NCI-H2196 treated with DMSO at 0.1 percent for 48 hours (cell line): ENCODE data around the gene XRN2.
"Not testable (repeated sequence)": the region's sequence is repeated elsewhere in the genome, so short reads cannot be mapped to it uniquely, and the experiment has no call there.

Source experiments
- DNase-seq: peaks from one replicate; lab custom pipeline; 2025; ENCODE audit not compliant: unreplicated experiment; lab: John Stamatoyannopoulos, UW

Gene XRN2

DNA sequence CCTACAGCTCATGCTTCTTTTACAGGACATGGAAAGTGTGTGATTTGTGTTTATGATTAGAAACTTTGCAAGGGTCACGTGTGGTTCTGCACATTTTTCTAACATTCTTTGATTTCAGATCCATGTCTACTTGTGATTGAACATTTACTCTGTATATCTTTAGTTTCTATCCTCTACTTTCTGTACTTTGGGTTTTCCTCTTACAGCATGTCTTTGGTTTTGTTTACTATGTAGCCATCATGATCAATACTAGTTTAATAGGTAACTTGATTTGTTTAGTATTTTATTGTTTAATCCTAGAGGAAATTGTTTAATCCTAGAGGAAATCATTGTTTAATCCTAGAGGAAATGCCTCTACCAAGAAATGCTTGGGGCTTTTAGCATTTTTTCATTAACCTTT, 41.8 kb downstream of the XRN2 start:
- no peak for DNase-seq

DNA sequence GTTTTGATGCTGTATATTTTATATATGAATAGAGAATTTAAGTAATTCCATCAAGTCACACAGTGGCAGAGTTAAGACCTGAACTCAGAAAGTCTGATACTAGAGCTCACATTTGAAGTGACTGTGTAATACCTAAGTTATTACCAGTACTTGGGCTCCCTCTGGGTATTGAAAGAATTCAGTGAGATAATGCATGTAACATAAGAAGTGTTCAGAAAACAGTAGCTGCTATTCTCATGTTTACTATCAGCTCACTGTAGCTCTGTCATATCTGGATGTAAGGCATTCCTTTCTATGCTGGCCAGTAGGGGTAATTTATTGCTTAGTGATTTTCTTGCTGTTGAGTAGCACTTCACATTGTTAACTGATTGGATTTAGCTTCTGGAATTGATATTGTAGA, 49.6 kb downstream of the XRN2 start:
- no peak for DNase-seq

DNA sequence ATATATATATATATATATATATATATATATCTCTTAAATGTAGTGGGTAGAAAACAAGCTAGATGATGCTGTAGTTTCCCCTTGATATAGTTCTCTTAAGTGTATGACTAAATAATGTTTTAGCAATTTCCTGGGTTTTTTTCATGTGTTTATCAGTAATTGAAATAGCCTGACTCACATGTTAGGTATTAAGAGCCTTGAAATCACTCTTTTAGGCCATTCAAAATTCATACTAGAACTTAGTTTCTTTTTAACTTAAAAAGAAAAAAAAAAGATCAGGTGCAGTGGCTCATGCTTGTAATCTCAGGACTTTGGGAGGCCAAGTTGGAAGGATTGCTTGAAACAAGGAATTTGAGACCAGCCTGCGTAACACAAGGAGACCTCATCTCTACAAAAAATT, 50.1 kb downstream of the XRN2 start:
- no peak for DNase-seq

DNA sequence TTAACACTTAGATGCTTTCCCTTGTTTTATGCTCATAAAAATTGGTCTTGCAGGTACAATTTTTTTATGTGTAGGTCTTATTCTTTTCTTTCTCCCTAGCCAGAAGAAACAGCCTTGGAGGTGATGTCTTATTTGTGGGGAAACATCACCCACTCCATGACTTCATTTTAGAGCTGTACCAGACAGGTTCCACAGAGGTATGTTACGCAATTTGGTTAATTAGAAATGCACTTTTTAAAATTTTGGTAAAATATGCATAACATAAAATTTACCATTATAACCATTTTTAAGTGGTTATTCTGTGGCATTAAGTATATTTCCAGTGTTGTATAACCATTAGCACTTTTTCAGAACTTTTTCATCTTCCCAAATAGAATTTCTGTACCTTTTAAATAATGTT, 52.9 kb downstream of the XRN2 start:
- no peak for DNase-seq

DNA sequence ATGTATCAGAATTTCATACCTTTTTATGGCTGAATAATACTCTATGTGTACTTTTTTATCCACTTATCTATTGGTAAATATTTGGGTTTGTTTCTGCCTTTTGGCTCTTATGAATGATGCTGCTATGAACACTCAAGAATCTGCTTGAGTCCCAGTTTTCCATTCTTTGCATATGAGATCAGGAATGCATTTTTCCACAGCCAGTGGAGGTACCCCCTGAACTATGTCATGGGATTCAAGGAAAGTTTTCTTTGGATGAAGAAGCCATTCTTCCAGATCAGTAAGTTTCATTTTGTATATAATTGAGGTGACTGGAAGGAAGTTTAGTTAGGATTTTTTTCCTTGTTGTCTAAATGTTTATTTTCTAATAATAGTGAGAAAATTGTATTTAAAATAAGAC, 53.3 kb downstream of the XRN2 start:
- DNase-seq: no peak

DNA sequence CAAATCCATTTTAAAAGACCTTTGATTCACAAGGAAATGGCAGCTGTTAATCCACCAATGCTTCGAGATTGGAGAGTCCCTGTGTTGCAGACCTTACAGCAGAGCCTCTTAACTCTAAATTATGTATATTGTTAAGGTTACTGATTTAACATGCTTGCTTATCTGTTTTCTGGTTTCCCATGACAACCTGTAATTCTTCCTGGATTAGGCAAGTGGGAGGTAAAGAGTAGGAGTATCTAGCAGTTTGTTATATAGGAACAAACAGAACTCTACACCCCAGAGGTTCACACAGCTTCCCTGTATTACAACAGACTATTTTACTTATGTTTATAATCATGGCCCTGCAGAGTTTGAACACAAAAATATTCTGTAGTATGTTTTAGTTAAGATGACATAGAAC, 54.7 kb downstream of the XRN2 start:
- DNase-seq: no peak

DNA sequence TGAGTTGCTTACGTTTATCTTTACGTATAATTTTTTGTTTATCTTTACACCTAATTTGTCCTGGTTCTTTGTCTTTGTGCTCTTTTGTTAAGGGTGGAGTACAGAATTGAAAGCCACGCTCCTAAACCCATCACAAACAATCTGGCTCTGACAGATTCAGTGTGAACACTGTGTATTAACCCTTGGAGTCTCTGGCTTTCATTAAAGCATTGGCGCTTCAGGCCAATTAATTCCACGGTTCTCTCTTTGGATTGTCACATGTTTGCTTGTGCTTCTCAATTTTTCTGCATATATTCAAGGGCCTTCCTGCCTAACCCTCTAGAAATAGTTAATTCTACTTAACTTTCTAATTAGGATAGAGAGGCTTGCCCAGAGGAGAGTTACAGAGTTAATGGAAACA, 55.6 kb downstream of the XRN2 start:
- no peak for DNase-seq

DNA sequence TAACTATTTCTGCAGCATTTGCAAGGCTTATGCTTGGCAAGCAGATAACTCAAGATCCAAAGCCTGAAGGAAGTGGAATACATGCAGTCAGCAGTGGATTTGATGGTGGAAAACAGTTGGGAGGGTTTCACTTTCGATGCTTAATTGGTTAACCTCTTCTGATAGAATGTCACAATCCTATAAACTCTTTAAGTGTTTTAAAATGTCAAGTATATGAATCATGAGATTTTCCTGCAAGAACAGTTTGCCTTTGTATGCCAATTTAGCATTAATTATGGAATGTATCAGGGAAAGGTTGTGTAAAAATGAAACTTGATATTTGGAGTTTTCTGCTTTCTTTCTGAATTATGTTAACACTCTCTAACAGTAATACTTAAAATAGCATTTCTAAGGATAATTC, 57.6 kb downstream of the XRN2 start:
- DNase-seq: no peak

DNA sequence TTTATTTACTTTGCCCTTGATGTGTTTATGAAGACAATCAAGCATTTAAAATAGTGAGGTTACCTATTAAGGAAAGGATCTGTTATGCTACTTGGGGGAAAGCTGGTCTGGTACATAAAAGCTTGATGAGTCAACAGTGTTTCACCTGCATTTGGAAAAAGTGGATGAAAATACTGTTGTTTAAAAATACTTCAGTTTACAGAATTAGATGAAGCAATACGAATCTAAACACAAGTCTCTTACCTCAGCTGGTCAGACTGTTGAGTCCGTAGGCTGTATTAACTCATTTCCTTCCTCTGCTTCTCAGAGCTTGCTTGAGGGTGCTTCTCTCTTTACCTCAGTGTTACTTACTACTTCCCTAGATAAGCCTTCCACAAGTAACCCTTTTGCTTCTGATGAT, 58.1 kb downstream of the XRN2 start:
- DNase-seq: no peak

DNA sequence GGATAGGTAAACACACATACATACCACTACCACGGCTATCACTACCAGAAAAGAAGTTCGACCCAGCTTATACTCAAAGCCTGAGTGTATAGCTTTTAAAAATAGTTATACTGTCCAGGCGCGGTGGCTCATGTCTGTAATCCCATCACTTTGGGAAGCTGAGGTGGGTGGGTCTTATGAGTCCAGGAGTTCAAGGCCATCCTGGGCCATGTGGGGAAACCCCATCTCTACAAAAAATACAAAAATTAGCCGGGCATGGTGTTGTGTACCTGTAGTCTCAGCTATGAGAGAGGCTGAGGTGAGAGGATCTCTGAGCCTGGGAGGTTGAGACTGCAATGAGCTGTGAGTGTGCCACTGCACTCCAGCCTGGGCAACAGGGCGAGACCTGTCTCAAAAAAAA, 61.3 kb downstream of the XRN2 start:
- no peak for DNase-seq

DNA sequence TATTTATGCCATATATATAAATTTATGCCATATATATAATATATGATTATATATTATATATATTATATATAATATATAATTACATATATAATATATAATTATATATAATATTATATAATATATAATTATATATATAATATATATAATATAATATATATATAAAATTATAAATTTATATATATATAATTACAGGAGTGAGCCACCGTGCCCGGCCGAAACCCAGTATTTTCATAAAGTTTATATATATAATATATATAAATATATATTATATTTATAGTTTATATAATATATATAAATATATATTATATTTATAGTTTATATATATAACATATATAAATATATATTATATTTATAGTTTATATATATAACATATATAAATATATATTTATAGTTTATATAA, 62.6 kb downstream of the XRN2 start:
- DNase-seq: no peak

DNA sequence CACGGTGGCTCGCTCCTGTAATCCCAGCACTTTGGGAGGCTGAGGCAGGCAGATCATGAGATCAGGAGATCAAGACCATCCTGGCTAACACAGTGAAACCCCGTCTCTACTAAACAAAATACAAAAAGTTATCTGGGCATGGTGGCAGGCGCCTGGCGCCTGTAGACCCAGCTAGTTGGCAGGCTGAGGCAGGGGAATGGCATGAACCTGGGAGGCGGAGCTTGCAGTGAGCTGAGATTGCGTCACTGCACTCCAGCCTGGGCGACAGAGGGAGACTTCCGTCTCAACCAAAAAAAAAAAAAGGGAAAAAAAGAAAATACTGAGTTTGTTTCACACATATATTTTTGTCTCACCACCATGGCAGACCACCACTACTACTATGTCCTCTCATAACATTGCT, 63.1 kb downstream of the XRN2 start:
- DNase-seq: not testable (repeated sequence)

DNA sequence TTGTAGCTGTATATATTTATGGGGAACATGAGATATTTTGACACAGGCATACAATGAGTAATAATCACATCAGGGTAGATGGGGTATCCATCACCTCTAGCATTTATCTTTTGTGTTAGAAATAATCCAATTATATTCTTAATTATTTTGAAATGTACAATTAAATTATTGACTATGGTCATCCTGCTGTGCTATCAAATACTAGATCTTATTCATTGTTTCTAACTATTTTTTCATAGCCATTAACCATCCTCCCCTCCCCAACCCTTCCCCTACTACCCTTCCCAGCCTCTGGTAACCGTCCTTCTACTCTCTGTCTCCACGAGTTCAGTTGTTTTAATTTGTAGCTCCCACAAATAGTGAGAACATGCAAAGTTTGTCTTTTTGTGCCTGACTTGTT, 65.7 kb downstream of the XRN2 start:
- no peak for DNase-seq

DNA sequence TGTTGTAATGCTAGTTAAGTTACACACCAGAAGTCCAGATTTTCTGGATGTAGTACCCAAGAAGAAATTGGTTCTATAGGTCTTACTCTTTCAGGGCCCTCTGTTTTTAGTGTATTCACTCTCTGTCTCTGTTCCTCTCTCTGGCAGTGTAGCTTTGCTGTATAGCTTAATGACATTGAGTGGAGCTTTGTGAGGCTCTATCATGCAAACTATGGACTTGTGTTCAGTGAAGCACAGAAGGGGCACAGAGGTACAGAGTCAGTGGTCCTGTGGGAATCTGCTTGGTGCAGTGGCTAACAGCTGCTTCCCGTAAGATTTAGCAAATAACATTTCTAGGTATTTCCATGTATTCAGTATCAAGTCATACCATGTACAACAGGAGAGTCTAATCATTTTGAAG, 68.1 kb downstream of the XRN2 start:
- no peak for DNase-seq

DNA sequence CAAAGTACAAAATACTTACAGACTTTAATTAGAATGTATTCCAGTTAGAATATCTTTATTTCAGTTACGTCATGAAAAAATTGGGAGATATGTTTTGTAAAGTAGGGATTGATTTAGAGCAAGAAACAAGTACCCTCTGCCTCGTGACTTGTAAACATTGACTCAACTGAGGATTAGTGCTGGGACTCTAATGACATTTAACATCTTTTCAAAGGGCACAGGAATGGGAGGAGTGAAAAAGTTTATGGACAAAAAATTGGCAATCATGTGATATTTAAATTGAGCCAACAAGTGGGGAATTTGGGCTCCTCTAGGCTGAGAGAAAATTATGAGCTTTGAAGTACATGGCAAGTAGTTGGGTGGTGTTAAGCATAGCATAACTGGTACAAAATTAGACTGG, 68.9 kb downstream of the XRN2 start:
- no peak for DNase-seq

DNA sequence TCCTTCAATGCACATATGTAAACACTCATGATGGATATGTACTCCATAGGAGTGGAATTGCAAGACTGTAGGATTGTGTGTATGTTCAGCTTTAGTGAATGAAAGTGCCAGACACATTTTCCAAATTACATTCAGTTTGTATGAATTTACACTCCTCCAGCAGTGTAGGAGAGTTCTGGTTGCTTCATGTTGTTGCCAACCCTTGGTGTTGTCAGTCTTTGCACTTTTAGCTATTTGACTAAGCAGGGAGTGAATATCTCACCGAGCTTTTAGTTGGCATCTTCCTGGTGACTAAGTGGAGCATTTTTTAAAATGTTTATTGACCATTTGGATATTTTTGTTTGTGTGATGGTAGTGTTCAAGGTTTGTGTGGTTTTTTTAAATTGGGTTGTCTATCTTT, 70.3 kb downstream of the XRN2 start:
- DNase-seq: no peak

DNA sequence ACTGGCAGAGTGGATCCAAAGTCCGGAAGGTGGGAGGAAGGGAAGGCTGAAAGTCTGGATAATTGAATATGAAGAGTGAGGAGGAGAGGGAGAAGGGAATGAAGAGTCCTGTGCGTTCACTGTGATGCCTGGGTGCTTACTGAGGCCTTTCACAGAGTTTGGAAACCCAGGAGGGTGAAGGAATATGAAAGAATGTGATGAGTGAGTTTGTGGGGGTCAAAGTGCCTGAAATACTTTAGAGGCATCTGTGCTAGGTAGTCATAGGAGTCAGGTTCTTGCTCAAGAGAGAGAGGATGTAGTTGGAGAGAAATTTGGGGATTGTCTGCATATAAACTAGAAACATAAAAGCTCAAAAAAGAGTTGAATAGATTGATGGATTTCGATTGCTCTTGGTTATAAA, 73.5 kb downstream of the XRN2 start:
- DNase-seq: no peak

DNA sequence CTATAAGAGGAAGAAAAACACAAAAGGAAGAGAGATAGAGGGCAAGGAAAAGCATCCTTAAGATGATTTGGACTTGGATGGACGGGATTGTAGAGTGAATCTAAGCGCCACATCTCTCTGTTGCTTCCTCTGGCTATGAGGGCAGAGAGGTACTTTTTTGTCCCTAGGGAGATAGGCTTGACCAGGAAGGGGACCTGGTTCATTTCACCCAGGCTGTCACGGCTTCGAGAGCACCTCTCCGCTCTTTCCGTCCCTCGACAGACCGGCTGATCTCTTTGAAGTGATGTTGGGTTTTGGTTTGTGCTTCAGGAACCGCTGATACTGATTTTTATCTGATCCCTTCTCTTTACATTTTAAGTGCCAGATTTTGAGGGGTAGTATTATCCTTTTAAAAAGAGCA, 74.6 kb downstream of the XRN2 start:
- DNase-seq: no peak

DNA sequence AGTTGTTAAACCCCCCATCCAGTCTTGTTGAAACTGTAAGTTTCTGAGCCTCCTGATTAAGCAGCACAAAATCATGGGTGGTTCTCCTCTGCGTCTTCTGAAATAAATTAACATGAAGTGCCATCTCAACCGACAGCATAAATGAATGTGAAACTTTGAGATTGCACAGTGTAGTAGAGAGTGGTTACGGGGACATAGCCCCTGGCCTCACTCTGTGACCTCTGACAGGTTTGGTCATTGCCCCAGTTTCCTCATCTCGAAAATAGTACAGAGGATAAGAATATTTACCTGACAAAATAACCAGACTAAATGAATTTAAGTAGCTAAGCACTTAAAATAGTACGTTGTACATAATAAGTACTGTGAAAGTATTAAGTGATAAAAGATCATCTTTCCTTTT, 75.1 kb downstream of the XRN2 start:
- DNase-seq: no peak

DNA sequence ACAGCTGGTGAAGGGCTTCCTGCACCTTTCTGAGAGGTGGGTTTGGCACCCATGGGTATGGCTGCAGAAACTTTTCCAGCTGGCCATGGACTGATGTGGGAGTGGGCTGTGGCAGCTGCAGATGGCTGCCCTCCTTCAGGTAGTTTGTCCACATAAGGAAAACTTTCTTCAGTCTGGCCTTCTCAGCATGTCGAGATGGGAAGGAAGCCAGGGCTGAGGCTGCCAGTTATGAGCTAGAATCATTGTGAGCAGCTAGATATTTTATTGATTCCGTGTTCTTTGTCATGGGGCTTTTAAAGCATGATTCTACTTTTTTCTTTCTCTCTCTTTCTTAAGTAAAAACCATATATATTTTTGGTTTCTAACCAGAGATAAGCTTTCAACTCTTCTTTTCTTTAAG, 77.6 kb downstream of the XRN2 start:
- no peak for DNase-seq

DNA sequence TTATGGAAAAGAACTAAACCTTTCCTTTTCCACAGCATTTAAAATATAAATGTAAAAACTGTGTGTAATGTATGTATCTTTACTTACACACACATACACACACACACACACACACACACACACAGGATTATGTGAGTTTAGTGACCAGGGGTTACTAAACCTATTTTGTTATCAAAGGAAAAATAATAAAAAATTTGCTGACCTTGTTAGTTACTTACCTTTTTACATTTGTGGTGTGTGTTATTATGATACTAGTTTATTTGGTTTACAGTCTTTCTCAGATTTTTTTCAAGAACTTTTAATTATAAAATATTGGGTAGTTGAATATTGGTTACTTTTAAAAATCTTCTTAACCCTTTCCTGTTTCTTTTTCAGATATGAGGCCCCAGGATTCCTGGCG, 78.5 kb downstream of the XRN2 start:
- no peak for DNase-seq

DNA sequence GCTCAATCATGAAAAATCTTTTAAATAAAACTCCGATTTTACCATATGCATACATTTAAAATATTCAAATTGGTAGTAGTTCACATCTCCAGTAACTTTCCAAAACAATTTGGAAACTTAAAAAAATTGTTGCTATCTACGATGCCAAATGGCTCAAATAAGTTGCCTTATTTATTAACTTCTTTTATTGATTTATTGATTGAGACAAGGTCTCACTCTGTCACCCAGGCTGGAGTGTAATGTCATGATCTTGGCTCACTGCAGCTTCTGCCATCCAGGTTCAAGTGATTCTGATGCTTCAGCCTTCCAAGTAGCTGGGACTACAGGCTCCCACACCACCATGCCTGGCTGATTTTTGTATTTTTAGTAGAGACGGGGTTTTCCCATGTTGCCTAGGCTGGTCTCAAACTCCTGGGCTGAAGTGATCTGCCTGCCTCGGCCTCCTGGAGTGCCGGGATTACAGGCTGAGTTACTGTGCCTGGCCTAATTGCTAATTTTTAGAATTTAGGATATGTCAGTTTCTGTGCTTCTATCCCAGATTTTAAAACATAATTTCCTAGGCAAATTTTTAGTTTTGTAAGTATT, 81.3 kb downstream of the XRN2 start:
- DNase-seq: no peak

DNA sequence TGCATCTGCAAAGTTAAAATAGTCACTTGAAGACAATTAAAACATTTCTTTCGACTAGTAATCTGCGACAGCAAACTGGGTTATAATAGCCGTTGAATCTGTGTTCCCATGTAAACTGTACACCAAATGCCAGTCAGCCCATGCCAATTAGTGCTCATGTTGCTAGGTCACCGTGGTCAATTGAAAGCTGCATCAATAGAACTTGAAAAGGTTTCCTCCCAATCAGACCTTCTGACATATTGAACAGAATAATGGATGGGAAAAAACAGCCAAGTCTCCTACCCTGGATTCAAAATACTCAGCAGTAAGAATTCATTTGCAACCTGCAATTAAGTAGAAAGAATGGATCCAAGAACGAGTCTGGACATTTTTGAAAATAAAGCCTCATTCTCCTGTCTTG, 83.0 kb downstream of the XRN2 start:
- DNase-seq: no peak

DNA sequence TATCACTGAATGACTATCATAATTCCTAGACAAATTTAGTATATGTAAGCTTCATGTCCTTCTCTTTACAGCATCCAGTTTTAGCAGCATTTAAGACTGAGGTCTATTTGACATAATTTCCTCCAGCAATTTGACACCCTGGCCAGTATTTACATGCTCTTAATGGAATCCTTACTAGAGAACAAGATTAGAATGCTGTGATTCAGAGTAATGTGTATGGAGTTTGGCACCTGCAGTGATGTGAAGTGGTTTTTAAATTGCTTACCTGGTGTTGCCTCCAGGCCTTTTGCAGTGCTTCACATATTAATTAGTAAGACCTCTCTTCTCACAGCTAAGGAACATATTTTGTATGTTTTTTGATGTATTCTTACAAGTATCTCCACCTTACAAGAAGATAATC, 84.4 kb downstream of the XRN2 start:
- DNase-seq: peak; percentile 26
